HG02571 (cell line): Measurements from ENCODE around the gene KCNJ6.

Experiments
- ATAC-seq: cut with Tn5 transposase; IDR thresholded peaks from one replicate; pipeline ENCODE4 v1.9.1; 2021; ENCODE audit warnings: mild to moderate bottlenecking, moderate library complexity; ENCODE audit not compliant: unreplicated experiment

The KCNJ6 gene

DNA sequence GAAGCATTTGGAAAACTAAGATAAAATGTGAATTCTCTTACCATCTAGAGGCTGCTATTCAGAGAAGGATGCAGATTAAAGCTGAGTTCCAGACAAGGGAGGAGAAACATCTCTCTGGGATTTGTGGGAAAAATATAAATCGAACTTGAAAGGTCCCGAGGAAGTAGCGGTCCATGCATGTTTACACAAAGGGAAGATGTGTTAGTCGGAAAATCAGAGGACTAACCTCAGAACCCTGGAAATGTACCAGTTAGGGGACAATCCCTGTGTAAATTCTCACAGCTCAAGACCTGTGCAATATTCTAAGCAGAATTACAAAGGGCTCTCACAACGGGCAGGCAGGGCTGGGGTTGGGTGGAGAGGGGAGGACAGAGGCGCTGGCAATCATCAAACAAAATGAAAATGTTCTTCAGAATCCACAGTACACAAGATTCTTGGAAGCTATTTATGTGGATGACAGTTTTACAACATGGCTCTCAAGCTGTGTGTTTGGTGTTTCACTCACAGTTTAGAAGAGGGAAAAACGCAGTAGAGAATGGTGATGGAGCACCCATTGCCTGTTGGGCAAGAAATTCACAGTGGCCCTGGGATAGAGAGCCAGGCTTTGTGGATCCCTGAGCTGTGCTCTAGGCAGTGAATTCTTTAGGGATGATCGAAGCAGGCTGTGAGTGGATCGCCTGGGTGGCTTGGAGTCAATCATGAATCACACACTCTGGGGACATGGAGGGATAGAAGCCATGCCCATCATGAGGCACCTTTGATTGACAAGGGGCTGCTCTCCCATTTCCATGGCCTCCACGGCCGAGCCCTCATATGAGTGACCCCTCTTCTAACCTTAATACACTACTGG, 47.6 kb downstream of the KCNJ6 start:
- no peak for ATAC-seq

DNA sequence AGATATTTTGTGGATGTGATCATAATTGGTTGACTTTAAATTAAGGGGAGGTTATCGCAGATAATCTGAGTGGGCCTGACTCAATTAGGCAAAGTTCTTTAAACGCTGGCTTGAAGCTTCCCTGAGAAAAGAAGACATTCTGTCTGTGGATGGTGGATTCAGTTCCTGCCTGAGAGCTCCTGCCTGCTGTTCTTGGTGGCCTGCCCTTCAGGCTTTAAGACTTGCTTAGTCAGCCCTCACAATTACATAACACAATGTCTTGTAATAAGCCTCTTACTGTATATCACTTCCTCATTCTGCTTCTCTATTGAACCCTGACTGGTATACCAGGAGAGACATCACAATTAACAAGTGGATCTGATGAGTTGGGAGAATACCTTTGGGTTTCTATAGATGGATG, 50.2 kb downstream of the KCNJ6 start:
- no peak for ATAC-seq

DNA sequence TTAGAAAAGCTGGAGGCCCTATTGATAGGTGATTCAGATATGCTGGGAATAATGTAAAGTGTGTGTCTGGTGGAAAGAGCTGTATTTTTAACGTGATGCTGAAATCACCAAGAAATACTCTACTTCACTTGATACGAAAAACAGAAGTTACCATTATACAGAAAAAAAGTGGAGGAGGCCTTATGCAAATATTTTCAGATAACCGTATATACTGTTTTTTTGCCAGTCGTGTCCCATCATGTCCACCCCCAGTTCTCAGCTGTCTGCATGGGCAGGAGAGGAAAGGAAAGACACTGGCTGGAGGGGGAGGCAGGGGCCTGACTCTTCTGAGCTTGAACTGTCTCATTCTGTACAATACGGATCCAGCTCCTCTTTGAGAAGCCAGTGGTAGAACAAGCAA, 51.1 kb downstream of the KCNJ6 start:
- ATAC-seq: no peak

DNA sequence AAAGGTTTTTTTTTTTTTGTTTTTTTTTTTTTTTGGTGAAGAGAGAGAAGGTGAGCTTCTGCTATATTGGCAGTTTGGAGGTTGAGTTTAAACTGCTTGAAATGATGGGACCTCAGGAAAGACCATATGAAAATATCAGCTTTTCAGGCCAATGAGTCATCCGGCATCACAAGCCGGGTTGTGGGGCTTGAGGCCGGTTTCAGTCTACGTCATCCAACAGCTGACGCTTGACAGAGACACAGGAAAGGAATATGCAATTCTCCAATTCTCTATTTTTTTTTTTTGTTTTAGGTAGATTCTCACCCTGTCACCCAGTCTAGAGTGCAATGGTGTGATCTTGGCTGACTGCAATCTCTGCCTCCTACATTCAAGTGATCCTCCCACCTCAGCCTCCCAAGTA, 52.4 kb downstream of the KCNJ6 start:
- no peak for ATAC-seq

DNA sequence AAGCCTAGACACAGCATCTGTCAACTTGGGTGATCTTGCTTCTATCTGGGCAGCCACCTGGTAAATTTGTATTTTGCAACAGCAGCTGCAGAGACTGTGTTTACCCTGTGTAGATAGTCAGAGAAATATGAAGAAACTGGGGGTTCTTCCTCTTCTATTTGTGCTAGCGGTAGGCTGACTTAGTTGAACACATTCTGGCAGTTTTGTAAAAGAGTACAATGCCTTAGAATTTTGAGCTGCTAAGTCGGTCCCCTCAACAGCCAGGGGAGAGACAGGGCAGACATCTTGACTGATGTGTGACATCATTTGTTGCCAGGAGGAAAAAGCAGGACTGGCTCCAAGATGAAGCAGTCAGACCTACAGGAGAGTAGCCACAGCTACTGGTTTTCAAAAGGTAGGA, 53.7 kb downstream of the KCNJ6 start:
- ATAC-seq: no peak

DNA sequence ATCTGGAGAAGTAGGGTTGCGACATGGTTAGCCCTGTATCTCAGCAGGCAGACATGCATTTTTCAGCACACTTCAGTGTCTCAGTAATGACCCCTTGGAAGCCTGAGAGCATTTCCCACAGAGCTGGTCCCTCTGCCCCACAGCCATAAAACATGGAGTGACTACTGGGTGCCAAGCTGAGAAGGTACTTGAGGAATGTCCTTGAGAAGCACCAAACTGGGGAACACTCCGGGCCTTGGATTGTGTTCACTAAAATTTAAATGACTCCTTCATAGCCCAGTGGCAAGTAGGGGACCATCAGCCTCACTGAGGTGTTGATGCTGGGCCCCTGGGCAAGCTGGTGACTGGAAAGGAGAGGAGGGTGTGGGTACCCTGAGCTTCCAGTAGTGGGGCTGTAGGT, 54.7 kb downstream of the KCNJ6 start:
- ATAC-seq: no peak

- ATAC-seq: no peak
These were observed 55.8 kb downstream of the KCNJ6 start for GRCh38 chr21:37860416-37860815.

DNA sequence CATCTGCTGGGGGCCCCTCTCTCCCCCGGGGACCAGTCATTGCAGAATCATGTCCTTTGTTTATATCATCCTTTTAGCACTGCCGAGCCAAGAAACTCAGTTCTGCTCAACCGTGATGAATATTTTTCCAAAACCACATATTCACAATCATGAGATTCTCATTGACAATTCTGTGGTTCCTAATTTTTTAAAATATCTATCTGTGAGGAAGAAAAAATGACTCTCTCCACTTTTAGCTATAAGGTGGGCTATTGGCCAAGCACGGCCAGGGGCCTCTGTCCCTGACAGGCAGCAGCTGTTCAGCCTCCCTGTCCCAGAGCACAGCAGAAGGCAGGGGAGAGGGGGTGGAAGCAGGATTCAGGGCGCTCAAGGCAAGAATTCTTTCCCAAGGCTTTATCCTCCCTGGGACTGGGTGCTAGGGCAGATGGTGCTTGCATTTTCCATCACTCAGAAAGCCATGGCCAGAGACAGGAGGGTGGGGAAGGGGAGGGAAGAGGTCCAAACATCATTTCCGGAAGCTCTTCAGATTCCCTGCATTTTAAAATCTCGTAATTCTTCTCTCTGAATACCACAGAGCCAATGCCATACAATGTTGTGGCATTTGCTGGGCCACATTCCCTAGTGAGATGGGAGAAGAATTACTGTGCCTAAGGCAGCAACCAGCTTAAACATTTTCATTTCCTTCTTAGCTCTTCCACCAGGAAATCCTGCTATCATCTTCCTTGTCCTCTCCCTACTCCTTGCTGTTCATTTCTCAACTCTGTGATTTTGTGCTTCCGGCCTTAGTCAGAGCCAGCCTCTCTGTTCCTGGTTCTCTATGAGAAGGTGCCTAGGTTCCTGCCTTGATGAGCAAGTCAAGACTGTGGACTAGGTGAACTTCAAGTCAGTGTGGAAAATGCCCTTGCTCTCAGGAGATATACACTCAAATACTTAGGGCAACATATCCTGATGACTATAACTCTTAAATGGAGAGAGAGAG, 60.3 kb downstream of the KCNJ6 start:
- ATAC-seq: no peak

DNA sequence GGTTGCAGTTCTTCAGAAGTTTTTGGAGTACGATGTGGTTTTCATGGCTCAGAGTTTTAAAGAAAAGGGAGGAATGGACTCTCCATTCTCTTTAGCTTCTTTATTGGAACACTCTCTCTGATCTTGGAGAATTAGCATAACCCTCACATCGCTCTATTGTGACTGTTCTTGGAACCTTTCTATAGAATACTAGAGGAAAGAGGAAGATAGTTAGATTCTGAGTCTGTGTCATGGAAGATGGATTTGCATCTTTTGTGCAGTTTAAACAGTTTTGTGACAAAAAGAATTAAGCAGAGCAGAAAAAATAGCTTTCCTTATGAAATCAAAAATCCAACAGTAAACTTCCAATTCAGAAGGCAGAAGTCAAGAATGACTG, 61.0 kb downstream of the KCNJ6 start:
- ATAC-seq: no peak

DNA sequence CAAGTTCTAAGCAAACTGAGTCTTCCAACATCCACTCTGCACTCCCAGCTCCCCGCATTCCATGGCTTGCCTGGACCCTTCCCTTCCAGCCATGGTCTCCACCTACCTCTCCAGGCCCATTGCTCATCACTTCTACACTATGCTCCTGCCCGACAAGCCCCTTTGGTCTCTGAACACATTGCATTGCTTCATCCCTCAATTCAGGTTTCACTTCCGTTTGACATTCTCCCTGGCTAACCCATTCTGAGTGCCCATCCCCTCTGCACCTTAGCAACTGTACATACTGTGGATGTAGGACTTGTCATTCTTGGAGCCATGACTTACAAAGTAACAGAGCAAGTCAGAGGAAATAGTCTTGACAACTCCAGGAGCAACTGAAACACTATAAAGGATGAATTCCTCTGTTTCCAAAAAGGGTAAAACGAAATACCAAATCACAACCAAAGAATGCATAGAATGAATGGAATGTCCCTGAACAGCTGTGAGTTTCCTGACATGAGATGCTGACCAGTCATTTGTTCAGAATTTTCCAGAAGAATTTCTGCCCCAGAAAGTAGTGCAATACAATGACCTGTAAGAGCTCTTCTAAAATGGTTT, 66.7 kb downstream of the KCNJ6 start:
- ATAC-seq: no peak

DNA sequence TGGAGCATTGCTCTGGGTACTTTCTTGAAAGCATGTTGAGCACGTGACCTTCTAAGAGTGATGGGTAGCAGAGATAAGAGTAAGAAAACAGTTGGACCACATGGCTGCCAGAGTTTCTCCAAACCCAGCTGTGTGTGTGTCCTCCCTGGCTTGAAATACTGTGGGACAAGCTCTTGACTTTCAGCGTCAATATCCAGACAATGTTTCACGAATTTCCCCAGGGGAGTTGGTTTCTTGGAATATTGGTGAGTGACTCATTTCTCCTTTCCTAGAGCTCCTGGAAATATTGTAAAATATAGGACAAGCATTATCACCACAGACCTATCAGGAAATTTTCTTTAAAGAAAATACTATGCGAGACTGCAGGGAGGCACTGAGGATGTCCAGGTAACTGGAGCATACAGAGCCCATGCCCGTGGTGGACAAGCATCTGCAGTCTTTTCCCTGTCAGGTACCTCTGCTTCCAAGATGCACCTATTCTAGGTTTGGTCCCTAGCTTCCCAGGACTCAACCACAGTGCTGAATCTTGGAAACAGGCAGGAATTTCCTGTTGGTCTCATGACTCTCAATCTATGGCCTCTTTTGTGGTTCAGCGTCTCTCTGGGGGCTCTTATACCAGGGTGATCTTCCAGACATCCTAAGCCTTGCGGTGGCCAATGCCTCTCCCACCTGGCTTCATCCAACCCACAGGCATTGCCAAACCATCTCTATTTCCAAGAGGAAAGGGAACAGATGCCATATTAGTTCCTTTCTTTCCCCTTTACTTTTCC, 67.4 kb downstream of the KCNJ6 start:
- no peak for ATAC-seq

GRCh38 chr21:37845535-37845934, 70.7 kb downstream of the KCNJ6 start:
- no peak for ATAC-seq

DNA sequence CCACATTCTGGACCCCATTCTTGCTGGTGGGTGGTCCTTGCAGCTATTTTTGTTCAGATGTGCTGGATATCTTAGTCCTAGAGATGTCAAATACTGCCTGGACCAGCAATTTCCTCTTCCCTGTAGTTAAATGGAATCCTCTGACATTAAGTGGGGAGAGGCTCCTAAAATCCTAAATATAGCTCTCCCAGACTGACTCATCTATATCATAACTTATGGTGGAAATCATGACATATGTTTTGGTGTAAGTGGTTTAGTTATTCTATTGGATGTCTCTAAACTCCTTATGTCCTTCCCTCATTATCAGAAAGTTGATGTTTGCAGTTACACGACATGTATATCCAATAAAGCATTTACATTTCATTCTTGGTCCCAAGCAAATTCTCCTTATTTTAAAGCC, 73.1 kb downstream of the KCNJ6 start:
- no peak for ATAC-seq

GRCh38 chr21:37842163-37842919, 73.9 kb downstream of the KCNJ6 start:
- no peak for ATAC-seq

GRCh38 chr21:37837381-37837780, 78.9 kb downstream of the KCNJ6 start:
- ATAC-seq: no peak

GRCh38 chr21:37835481-37835880, 80.8 kb downstream of the KCNJ6 start:
- ATAC-seq: no peak

DNA sequence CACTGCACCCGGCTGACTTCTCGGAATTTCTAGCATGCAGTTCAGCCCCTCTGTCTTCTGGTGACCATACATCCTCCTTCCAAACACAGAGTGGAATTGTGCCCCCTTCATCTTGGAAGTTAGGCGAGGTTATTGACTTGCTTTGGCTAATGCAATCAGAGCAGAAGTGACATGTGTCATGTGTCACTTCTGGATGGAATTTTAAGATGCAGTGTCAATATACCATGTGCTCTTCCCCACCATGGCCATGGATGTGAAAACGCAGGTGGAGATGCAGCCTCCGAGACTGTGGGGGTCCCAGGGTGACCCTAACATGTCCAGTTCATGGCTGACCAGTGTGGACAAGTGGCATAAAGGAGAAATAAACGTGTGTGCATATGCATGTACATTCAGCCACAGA, 83.0 kb downstream of the KCNJ6 start:
- ATAC-seq: no peak

DNA sequence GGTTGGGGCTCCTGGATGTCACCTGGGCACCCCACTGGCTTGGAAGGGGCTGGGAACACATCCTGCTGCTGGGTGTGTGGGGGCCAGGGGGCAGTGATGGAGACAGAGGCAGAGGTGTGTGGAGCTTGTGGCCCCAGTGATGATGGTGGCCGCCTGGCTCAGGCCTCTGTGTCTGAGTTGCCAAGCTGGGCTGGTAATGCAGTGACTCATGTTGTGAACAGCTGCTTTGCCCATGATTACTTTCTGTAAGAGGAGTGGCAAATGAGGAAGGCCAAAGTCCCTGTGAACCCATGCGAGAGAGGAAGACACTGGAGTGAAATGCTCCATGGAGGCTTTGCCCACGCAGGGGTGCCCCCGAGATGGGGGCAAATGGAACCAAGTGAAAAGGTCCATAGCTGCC, 86.8 kb downstream of the KCNJ6 start:
- ATAC-seq: no peak

GRCh38 chr21:37828991-37829390, 87.3 kb downstream of the KCNJ6 start:
- no peak for ATAC-seq

GRCh38 chr21:37828556-37828955, 87.7 kb downstream of the KCNJ6 start:
- no peak for ATAC-seq
